NCI-H2171 (cell line): Measurements from ENCODE around the gene LGALS7.

ENCODE experiments used
- DNase-seq: peaks from one replicate; lab custom pipeline; 2025; lab: John Stamatoyannopoulos, UW

Gene LGALS7

DNA sequence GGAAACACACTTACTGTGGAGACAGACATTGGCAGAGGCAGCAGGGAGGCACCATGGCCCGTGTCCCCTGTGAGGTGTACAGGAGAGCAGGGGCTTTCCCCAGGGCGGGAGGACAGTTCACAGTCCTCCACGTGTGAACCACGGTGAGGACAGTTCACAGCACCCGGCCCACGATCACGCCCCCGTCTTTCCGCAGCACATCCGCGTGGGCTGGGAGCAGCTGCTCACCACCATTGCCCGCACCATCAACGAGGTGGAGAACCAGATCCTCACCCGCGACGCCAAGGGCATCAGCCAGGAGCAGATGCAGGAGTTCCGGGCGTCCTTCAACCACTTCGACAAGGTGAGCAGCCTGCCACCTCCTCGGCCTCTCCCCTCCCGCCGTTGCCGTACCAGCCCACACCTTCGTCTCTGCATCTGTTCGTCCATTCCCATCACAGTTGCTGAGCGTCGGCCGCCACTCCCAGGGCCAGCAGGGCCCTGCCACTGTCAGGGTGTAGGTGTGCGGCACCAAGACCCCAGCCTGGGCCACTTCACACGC is 46.5 kb downstream of the LGALS7 start:
- no peak for DNase-seq

DNA sequence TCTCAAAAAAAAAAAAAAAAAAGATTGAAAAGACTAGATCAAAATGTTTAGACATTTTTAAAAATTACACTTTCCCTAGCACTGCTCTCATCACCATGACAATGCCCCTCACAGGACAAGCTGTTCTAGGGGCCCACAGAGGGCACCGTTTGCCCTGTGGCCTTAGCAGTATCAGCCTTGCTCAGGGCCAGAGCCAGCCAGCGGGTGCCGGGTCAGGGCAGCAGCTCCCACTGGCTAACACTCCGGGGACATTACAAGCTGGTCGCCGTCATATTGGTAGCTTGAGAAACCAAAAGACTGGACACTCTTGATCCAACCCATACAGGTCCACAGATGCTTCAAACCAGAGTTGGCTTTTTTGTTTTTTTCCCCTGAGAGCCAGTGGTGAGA is 47.0 kb downstream of the LGALS7 start:
- no peak for DNase-seq

DNA sequence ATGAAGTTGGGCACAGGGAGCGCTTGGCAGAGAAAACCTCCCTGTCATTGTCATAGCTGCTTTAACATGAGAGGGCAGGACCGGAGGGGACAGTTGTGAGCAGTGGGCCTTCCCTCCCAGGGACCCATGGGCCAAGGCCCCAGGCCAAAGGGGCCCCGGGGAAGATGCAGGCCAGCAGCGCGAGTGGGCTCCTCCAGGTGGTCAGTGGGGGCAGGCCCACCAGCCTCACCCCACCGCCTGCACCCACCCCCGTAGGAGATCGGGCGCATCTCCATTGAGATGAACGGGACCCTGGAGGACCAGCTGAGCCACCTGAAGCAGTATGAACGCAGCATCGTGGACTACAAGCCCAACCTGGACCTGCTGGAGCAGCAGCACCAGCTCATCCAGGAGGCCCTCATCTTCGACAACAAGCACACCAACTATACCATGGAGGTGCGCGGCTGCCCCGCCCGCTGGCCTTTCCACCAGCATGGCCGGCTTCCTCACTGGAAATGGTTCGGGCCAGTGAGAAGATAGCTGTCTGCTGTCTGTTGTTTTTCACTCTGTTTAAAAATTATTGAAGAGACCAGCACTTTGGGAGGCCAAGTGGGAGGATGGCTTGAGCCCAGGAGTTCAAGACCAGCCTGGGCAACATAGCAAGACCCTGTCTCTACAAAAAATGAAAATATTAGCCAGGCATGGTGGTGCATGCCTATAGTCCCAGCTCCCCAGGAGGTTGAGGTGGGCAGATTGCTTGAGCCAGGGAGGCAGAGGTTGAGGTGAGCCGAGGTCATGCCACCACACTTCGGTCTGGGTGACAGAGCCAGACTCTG is 47.6 kb downstream of the LGALS7 start:
- no peak for DNase-seq

DNA sequence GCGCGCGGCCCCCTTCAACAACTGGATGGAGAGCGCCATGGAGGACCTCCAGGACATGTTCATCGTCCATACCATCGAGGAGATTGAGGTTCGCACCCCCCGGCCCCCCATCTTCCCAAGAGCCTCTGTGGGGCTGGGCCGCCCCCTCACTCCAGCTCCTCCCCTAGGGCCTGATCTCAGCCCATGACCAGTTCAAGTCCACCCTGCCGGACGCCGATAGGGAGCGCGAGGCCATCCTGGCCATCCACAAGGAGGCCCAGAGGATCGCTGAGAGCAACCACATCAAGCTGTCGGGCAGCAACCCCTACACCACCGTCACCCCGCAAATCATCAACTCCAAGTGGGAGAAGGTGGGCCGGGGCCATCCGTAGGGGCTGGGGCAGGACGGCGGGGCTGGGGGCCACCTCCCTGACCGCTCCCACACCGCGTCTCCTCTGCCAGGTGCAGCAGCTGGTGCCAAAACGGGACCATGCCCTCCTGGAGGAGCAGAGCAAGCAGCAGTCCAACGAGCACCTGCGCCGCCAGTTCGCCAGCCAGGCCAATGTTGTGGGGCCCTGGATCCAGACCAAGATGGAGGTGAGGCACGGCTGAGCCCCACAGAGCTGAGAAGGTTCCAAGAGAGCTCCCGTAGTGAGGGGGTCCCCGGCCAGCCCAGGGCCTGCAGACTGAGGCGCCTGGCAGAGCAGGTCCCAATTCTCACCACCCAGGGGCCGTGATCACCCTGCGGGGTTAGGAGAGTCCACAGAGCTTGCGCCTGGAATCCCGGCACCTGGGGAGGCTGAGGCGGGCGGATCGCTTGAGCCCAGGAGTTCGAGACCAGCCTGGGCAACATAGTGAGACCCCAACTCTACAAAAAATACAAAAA is 49.1 kb downstream of the LGALS7 start:
- no peak for DNase-seq

DNA sequence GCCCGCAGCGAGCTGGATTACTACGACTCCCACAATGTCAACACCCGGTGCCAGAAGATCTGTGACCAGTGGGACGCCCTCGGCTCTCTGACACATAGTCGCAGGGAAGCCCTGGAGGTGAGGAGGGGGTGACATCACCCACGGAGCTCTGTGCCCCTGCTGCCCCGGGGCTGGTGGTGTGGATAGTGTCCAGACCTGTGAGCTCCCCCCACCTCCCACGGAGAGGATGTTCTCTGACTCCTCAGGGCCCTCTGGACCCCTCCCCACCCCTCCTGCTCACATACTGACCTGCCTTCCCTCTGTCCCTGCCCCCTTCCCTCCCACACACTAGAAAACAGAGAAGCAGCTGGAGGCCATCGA is 49.7 kb downstream of the LGALS7 start:
- no peak for DNase-seq

DNA sequence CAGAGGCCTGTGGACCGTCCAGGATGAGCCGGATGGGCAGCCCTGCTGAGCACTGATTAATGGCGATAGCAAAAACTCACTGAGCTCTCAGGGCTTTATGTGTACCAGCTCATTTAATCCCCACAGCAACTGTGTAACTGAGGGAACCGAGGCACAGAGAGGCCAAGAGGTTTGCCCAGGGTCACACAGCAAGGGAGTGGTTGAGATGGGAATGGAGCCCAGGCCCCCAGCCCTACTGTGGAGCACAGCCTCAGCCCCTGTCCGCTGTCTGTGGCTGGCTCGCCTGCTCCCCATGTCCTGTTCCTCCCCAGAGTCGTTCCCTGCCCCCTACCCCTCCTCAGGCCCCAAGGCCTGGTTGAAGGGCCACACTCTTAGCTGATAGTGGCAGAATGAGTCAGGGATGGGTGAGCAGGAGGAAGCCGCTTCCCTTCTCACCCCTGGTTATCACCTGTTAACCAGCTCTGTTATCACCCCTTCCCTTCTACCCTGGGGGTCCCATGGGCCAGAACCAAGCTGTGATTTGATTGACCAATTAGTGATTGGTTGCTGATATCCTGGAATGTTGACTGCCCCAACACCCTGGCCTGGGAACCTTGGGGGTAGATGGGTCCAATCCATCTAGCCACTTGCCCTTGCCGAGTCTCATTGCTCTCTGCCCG is 50.2 kb downstream of the LGALS7 start:
- DNase-seq: no peak

DNA sequence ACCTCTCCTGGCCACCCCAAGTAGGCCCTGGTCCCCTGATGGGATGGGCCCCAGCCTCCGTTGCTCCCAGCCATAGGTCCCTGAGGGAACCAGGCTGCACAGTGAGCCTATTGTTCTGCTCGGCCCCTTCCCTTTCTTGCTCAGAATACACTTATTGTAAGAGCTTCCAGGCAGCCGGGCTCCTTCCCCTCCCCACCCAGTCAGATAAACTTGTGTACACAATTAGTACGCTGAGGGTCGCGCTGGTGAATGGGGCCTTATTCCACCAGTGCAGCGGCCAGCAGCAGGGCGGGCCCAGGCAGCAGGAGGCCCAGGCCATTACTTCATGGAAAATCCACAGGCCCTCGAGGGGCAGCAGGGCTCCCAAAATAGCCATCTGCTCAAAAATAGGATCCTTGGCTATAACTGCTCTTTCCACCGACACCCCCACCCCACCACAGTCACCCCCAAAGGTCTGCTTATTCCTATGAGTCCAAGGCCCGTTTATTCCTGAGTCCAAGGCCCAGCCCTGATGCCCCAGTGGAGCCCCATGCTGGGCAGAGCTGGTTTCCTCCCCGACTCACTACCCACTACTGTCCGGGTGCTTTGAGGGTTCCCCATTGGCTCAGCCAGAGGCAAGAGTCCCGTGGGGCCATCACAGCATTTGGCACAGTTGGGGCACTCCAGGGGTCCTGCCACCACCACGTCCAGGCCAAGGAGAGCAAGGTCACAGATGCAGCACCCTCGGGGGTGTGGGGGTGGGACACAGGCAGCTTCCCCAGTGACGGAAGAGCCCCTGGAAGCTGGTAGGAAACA is 51.1 kb downstream of the LGALS7 start:
- DNase-seq: no peak

DNA sequence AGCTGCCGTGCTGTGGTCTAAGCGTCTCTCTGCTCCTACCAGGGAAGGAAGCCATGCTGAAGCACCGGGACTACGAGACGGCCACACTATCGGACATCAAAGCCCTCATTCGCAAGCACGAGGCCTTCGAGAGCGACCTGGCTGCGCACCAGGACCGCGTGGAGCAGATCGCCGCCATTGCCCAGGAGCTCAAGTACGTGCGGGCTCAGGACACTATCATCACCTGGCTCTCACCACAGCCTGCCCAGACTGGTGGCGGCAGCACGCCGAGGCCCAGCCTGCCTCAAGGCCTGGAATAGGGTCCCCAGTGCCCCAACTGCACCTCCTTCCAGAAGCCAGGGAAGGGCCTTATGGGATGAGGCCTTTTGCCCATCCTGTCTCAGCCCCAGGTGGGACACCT is 51.8 kb downstream of the LGALS7 start:
- DNase-seq: no peak
